ENCODE results near the gene PRKCE. TPM values are rescaled to one million over a fixed set of nuclear protein-coding genes. Genes with fewer than 3 reads are reported as not detected.
A peak's percentile ranks its signal among the peaks of the same experiment; 100 is the strongest.

The PRKCE gene
- total and polyA plus RNA-seq, 2 of the 8 experiments (the other 6 are each of a cell fraction or from before 2014, with no cell fraction given): 0.54 to 2.1 TPM

GRCh38 chr2:45935791-45936622 lies 284.5 kb downstream of the PRKCE start (continued):
- TF ChIP-seq EP300 (IDR thresholded peaks at IDR 0.05; ENCODE audit: borderline replicate concordance in 1 of 2, low read depth in 2 of 2, low read length in 2 of 2): no peak
- TF ChIP-seq TEAD4 (IDR thresholded peaks at IDR 0.05; ENCODE audit: low read depth, low read length): 0 out of 2 replicates have a peak, but pooled peaks have one; percentile 3
- TF ChIP-seq SP4 (IDR thresholded peaks at IDR 0.05; ENCODE audit: low read length): 0 out of 2 replicates have a peak, but pooled peaks have one; percentile 49
